COLO668 (cell line): Measurements from ENCODE around the gene PRMT1.

Experiments used
- DNase-seq: peaks from one replicate; lab custom pipeline; 2025; ENCODE audit not compliant: unreplicated experiment; lab: John Stamatoyannopoulos, UW

The PRMT1 gene

GRCh38 chr19:49687566-49688316 is 10.7 kb downstream of the PRMT1 start:
- DNase-seq, result no peak

GRCh38 chr19:49688531-49689132 is 11.6 kb downstream of the PRMT1 start:
- DNase-seq, result no peak

GRCh38 chr19:49689133-49690078 is 12.3 kb downstream of the PRMT1 start, which contains the start of gene ADM5:
Gene ADM5 (plus strand): TSS chr19:49689594. CDS start chr19:49689838, 244 bp downstream.
- DNase-seq, result peak; percentile 82

- peak; percentile 55 for DNase-seq
Observed at GRCh38 chr19:49690079-49690655, 13.1 kb downstream of the PRMT1 start.

- peak; percentile 88 for DNase-seq
Observed at GRCh38 chr19:49690656-49691242, 13.7 kb downstream of the PRMT1 start, which contains the start of gene CPT1C. Gene CPT1C (plus strand): TSS chr19:49691116. CDS start chr19:49692253, 1,137 bp downstream.

- peak; percentile 75 for DNase-seq
Observed at GRCh38 chr19:49691243-49692146, 14.4 kb downstream of the PRMT1 start.

- no peak for DNase-seq
Observed at GRCh38 chr19:49692147-49692506, 15.1 kb downstream of the PRMT1 start.

- no peak for DNase-seq
Observed at GRCh38 chr19:49696115-49696514, 19.0 kb downstream of the PRMT1 start.

- DNase-seq, result no peak
Observed at GRCh38 chr19:49696865-49697264, 19.8 kb downstream of the PRMT1 start.

- no peak for DNase-seq
Observed at GRCh38 chr19:49699364-49699763, 22.3 kb downstream of the PRMT1 start.

- no peak for DNase-seq
Observed at GRCh38 chr19:49700563-49700962, 23.5 kb downstream of the PRMT1 start.

- no peak for DNase-seq
Observed at GRCh38 chr19:49701271-49701786, 24.3 kb downstream of the PRMT1 start.

- no peak for DNase-seq
Observed at GRCh38 chr19:49704888-49705642, 28.0 kb downstream of the PRMT1 start.

- no peak for DNase-seq
Observed at GRCh38 chr19:49705919-49706318, 28.8 kb downstream of the PRMT1 start.

GRCh38 chr19:49710372-49710951 is 33.4 kb downstream of the PRMT1 start:
- no peak for DNase-seq

GRCh38 chr19:49712397-49712859 is 35.4 kb downstream of the PRMT1 start:
- peak; percentile 27 for DNase-seq

GRCh38 chr19:49713236-49713845 is 36.3 kb downstream of the PRMT1 start:
- no peak for DNase-seq

- DNase-seq, result no peak
Observed at GRCh38 chr19:49716154-49716553, 39.1 kb downstream of the PRMT1 start.
